Measurements from ENCODE around the gene PPP2R5D. TPM values are rescaled to one million over a fixed set of nuclear protein-coding genes. Genes with fewer than 3 reads are reported as not detected.

The PPP2R5D gene
- total and polyA plus RNA-seq, 9 of the 15 experiments (the other 6 are each of a cell fraction or from before 2014, with no cell fraction given): 1.3 to 96.1 (median 38.4) TPM

DNA sequence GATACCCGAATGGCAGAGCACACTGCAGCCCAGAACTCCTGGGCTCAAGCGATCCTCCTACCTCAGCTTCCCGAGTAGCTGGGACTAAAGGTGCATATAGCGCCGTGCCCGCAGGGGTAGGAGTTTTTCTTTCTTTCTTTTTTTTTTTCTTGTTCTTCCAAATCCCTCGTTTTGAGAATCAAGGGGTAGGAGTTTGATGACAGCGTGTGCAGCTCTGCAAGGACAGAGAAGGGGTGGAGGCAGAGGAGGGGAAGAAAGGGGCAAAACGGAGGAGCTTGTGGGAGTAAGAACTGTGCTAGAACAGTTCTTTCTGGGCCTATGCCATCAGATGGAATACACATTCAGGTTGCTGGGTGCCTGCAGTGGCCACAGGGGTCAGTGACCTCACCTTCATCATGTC lies 52.3 kb downstream of the PPP2R5D start:
- no peak for DNase-seq (ENCODE audit: extremely low read depth in 1 of 4, low spot score in 3 of 4)
- ChIA-PET CTCF (ENCODE audit: low intra/inter-chr PET ratio) (interaction anchor here (0.5 kb wide), 1 partner anchor 13 kb away, joined by 4 read pairs; no protein-coding TSS in a partner anchor), POLR2A (interaction anchor here (0.6 to 5.7 kb wide), 9 partner anchors 10 to 145 kb away, joined by 3 to 22 read pairs (median 4); partner anchors contain the start of genes CUL9, KLHDC3 and RRP36)
- H2AFZ ChIP-seq (ENCODE audit: low read depth, low read length): no peak overlapping the region
- WGBS (ENCODE audit: insufficient coverage, low coverage, missing lambda C conversion rate): 81% methylated on average over 7 of the region's 9 CpGs
- no peak overlapping the region for H3K4me2 ChIP-seq (ENCODE audit: insufficient read depth, low read length)
- H3K36me3 ChIP-seq (ENCODE audit: control insufficient read depth, insufficient read depth, low read length): peaks cover 75% of the 10 kb centered on the region
- peak overlapping the region in 1 of 2 experiments; percentile 26; a peak in 1 of 4 replicates for H3K9ac ChIP-seq (ENCODE audit: insufficient read depth in 1 of 2, low read depth in 2 of 2, low read length in 2 of 2)
- no peak overlapping the region for H3K27ac ChIP-seq (ENCODE audit: extremely low read depth, low read depth, low read length)
- no peaks in the 10 kb centered on the region; the same call in 1 of the 2 replicates for H4K20me1 ChIP-seq (replicated peaks; ENCODE audit: control insufficient read depth, insufficient read depth, low read length)
- TF ChIP-seq SMARCE1 (IDR thresholded peaks at IDR 0.05) (no peak), MCM3 (IDR thresholded peaks at IDR 0.05) (no peak)
- in situ Hi-C loops (cut with MboI) (no loop called here), intact Hi-C loops (cut with micrococcal nuclease) (no loop called here)
- no peaks in the 10 kb centered on the region for H3K27me3 ChIP-seq (ENCODE audit: control insufficient read depth in 2 of 2, insufficient read depth in 2 of 2, low read length in 2 of 2)
- ATAC-seq: no peak
- no peak for FAIRE-seq
- H3K4me3 ChIP-seq: no peak overlapping the region
- no TSS peak for BruUV-seq (replicated peaks)
- no peaks in the 10 kb centered on the region for H3K79me2 ChIP-seq (ENCODE audit: control insufficient read depth, insufficient read depth, low read length)
- H3K4me1 ChIP-seq (replicated peaks in 1 of 2; ENCODE audit: control insufficient read depth in 2 of 2, insufficient read depth in 2 of 2, low read length in 2 of 2): peaks cover 0 to 10% of the 10 kb centered on the region in 2 experiments; a peak in 3 of 5 replicates
- H3K9me3 ChIP-seq (replicated peaks; ENCODE audit: control insufficient read depth, insufficient read depth, low read depth, low read length): no peaks in the 10 kb centered on the region
- peaks cover 6% of the 10 kb centered on the region for H3K9me1 ChIP-seq (ENCODE audit: control insufficient read depth, insufficient read depth, low read length)

DNA sequence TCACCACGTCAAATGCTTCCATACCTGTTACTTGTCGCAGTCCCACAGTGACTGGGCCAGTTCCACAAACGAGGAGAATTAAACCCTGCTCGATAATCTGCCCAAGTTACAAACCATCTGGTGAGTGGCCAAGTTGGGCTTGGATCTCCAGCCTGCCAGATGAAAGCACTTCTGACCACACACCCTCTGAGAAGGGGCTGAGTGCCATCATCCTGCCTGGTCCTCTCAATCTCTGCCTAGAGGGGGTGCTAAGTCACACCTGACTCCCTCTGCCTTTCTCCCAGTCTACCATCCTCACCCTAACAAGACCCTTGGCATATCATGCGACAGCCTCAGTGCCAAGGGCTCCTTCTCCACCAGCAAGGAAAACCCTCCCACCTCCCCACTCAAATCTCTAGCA lies 52.8 kb downstream of the PPP2R5D start:
- Histone ChIP-seq H3K27ac (ENCODE audit: extremely low read depth, low read depth, low read length) (no peak overlapping the region), H3K4me3 (no peak overlapping the region), H3K4me1 (replicated peaks in 1 of 2; ENCODE audit: control insufficient read depth in 2 of 2, insufficient read depth in 2 of 2, low read length in 2 of 2) (peaks cover 0 to 10% of the 10 kb centered on the region in 2 experiments; a peak in 3 of 5 replicates), H2AFZ (ENCODE audit: low read depth, low read length) (no peak overlapping the region), H3K9me3 (replicated peaks; ENCODE audit: control insufficient read depth, insufficient read depth, low read depth, low read length) (no peaks in the 10 kb centered on the region), H3K9me1 (ENCODE audit: control insufficient read depth, insufficient read depth, low read length) (peaks cover 6% of the 10 kb centered on the region), H3K27me3 (ENCODE audit: control insufficient read depth in 2 of 2, insufficient read depth in 2 of 2, low read length in 2 of 2) (no peaks in the 10 kb centered on the region), H3K36me3 (ENCODE audit: control insufficient read depth, insufficient read depth, low read length) (peaks cover 76% of the 10 kb centered on the region), H3K79me2 (ENCODE audit: control insufficient read depth, insufficient read depth, low read length) (no peaks in the 10 kb centered on the region), H3K9ac (ENCODE audit: insufficient read depth in 1 of 2, low read depth in 2 of 2, low read length in 2 of 2) (no peak overlapping the region), H4K20me1 (replicated peaks; ENCODE audit: control insufficient read depth, insufficient read depth, low read length) (no peaks in the 10 kb centered on the region; the same call in 1 of the 2 replicates), H3K4me2 (ENCODE audit: insufficient read depth, low read length) (no peak overlapping the region)
- POLR2A ChIA-PET: interaction anchor here (0.6 to 5.7 kb wide), 6 partner anchors 10 to 145 kb away, joined by 3 to 22 read pairs (median 4); partner anchors contain the start of genes CUL7, CUL9 and RRP36
- in situ Hi-C loops (cut with MboI): no loop called here
- ATAC-seq: no peak
- intact Hi-C loops (cut with micrococcal nuclease): no loop called here
- FAIRE-seq: no peak
- 73% methylated on average over 5 of the region's 5 CpGs for WGBS (ENCODE audit: insufficient coverage, low coverage, missing lambda C conversion rate)
- CTCF ChIA-PET (ENCODE audit: low intra/inter-chr PET ratio): interaction anchor here (0.5 kb wide), 1 partner anchor 13 kb away, joined by 4 read pairs; no protein-coding TSS in a partner anchor
- no peak for DNase-seq (ENCODE audit: extremely low read depth in 1 of 4, low spot score in 3 of 4)
- BruUV-seq (replicated peaks): no TSS peak
- TF ChIP-seq, protein P1, sequence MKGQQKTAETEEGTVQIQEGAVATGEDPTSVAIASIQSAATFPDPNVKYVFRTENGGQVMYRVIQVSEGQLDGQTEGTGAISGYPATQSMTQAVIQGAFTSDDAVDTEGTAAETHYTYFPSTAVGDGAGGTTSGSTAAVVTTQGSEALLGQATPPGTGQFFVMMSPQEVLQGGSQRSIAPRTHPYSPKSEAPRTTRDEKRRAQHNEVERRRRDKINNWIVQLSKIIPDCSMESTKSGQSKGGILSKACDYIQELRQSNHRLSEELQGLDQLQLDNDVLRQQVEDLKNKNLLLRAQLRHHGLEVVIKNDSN (CRISPR knock-in tag; IDR thresholded peaks at IDR 0.05): no peak
- TF ChIP-seq, protein P2, sequence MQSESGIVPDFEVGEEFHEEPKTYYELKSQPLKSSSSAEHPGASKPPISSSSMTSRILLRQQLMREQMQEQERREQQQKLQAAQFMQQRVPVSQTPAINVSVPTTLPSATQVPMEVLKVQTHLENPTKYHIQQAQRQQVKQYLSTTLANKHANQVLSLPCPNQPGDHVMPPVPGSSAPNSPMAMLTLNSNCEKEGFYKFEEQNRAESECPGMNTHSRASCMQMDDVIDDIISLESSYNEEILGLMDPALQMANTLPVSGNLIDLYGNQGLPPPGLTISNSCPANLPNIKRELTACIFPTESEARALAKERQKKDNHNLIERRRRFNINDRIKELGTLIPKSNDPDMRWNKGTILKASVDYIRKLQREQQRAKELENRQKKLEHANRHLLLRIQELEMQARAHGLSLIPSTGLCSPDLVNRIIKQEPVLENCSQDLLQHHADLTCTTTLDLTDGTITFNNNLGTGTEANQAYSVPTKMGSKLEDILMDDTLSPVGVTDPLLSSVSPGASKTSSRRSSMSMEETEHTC (IDR thresholded peaks at IDR 0.05): no peak
- TF ChIP-seq CHD1 (IDR thresholded peaks at IDR 0.05; ENCODE audit: low read length) (no peak), TEAD4 (IDR thresholded peaks at IDR 0.05; ENCODE audit: low read length) (no peak), TEAD4 (CRISPR knock-in tag; IDR thresholded peaks at IDR 0.05; ENCODE audit: borderline replicate concordance) (no peak), ZNF282 (CRISPR knock-in tag; IDR thresholded peaks at IDR 0.05) (no peak), NUFIP1 (IDR thresholded peaks at IDR 0.05; ENCODE audit: partially characterized antibody) (no peak), NEUROD1 (IDR thresholded peaks at IDR 0.05; ENCODE audit: borderline replicate concordance, low read depth, low read length, partially characterized antibody) (no peak), ZNF561 (CRISPR knock-in tag; conservative IDR thresholded peaks at IDR 0.05) (no peak), MCM7 (IDR thresholded peaks at IDR 0.05) (no peak), HDAC1 (IDR thresholded peaks at IDR 0.05) (no peak), PHB2 (IDR thresholded peaks at IDR 0.05; ENCODE audit: low read depth) (no peak), OTX1 (CRISPR knock-in tag; IDR thresholded peaks at IDR 0.05) (no peak)

Measured in K562 (cell line).